ENCODE measurements around the gene CLCA1.
A peak's percentile ranks its signal among the peaks of the same experiment; 100 is the strongest.

The CLCA1 gene

GRCh38 chr1:86504895-86505563, 36.3 kb downstream of the CLCA1 start:
- DNase-seq = no peak

DNA sequence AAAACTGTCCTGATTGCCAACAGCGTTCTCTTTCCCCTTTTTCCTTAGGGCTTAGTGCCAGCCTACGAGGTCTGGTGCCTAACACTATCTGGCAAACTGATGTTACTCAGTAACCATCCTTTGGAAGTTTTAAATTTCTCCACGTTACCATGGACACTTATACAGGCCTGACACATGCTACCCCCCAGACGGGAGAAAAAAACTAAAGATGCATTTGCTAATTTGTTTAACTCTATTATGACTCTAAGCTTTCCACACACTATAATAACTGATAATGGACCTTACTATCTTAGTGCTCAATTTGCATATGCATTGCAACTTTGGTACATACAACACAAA, 36.8 kb downstream of the CLCA1 start:
- no peak for DNase-seq

GRCh38 chr1:86507935-86508582, 39.3 kb downstream of the CLCA1 start:
- DNase-seq = peak; percentile 3 to 4

DNA sequence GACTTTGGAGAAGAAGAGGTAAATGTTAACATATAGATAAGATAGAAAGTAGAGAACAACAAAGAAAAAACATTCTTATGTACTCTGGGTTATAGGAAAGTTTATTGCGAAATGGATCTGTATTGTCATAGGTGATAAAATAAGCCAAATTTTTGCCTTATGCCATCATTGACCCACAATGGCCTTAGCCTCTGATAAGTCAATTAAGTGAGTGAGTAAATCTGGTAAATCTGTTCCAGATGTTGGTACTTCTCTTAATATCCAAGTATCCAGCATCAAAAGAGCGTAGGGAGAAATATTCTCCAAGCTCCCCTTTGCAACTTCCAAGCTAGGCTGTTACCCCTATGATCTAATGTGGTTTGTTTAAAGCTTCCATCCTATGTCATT, 39.8 kb downstream of the CLCA1 start:
- no peak for DNase-seq

DNA sequence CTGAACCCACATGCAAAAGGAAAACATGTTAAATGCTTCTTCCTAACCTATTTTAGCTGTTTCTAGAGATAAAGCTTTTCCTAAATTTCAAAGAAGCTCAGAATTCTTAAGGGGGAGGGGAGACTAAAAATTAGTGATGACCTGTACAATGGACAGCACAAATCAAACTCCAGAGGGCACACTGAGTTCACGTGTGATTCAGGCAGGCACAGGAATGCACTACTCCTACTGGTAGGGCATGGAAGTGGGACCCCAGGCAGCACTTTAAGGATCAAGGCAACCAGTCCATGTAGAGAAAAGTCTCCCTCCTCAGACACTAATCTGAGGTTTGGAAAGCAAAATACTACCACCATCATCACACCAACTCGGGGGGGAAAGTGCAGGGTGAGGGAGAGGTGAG, 46.9 kb downstream of the CLCA1 start:
- DNase-seq = peak; percentile 23 to 28

DNA sequence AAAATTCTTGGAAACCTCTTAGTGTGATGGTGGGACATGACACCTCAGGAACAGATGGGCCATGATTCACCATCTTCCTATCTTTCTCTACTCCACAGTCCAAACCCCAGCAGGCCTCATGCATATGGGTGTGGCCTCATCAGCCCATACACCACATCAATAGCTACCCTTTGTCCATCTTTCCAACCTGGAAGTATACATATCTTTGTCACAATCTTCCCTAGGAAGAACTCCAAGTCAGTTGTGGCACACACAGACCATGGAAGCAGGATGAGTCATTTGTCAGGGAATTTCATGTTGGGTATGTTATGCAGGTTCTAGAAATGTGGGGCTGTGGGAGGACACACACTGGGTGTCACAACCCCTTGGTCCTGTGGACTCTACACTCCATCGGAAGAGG, 47.6 kb downstream of the CLCA1 start:
- no peak for DNase-seq

- no peak for DNase-seq
Observed at GRCh38 chr1:86517336-86517735, 48.6 kb downstream of the CLCA1 start.

DNA sequence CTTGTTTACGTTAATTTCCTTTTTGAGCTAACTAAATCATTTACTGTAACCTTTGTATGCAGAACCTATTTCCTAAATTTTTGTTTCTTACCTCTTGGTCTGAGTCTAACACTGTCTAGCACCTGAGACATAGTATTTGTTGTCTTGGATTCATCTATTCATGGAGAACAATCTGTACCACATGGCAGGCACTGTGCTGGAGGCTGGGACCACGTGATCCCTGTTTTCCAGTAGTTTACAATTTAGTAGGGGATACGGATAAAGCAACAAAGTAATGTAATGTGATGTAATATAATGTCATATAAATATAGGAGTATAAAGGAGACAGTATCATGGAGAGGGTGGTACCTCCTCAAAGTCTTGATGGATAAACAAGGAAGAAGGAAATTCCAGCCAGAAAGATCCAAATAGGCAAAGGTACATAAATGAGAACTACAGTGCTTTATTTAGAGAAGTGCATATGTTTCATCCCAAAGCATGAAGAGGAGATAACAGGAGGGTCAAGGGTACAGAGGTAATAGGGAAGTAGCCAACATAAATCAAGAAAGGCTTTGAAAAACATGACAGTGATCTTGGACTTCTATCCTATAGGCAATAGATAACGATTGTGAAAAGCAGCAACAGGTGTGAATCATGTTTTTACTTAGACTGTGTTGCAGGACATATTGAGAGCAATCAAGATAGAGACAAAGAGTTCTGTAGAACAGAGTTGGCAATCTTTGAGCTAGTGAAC, 52.2 kb downstream of the CLCA1 start:
- no peak for DNase-seq

- no peak for DNase-seq
Observed at GRCh38 chr1:86521522-86521891, 52.8 kb downstream of the CLCA1 start.

DNA sequence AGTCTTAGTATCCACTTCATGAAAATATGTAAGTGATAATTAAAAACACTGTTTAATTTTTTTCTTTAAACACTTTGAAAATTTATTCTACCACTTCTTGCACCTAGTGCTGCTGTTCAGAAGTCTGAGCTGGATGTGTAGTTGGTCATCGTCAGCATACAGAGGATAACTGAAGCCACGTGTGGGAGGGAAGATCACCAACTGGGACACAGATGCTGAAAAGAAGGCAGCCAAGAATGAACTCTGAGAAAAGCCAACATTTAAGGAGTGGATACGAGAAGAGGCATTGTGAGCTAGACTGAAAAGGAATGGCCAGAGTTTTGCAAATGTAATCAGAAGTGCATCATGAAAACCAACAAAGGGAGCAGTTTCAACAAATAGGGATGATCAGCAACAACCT, 53.5 kb downstream of the CLCA1 start:
- no peak for DNase-seq

DNA sequence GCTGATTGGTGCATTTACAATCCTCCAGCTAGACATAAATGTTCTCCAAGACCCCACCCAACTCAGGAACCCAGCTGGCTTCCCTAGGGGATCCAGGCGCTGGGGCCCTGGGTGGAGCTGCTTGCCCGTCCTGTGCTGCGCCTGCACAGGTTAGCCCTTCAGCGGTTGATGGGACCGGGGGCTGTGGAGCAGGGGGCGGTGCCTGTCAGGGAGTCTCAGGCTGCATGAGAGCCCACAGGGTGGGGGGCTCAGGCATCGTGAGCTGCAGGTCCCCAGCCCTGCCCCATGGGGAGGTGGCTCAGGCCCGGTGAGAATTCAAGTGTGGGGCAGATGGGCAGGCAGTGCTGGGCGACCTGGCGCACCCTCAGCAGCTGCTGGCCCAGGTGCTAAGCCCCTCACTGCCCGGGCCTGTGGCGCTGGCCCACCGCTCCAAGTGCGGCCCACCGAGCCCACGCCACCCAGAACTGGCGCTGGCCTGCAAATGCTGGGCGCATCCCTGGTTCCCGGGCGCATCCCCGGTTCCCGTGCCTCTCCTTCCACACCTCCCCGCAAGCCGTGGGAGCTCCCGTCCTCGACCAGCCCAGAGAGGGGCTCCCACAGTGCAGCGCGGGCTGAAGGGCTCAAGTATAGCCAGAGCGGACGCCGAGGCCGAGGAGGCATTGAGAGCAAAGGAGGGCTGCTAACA, 55.1 kb downstream of the CLCA1 start:
- no peak for DNase-seq

DNA sequence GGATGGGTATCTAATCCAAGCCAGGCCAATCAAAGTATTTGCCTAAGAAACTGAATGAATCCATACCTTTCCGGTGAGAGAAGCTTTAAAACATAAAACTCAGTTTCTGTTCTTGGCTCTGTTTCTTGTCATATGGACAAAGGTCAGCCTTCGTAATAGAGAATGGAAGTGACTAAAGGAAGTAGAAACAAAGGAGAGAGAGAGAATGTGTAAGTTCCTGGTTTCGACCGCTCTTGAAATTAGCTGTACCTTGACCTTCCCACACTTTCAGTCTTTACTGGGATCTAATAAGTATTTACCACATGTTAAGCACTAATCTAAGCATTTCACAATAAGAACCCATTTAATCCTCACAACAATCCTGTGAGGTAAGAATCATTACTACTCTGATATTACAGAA, 58.6 kb downstream of the CLCA1 start:
- no peak for DNase-seq

DNA sequence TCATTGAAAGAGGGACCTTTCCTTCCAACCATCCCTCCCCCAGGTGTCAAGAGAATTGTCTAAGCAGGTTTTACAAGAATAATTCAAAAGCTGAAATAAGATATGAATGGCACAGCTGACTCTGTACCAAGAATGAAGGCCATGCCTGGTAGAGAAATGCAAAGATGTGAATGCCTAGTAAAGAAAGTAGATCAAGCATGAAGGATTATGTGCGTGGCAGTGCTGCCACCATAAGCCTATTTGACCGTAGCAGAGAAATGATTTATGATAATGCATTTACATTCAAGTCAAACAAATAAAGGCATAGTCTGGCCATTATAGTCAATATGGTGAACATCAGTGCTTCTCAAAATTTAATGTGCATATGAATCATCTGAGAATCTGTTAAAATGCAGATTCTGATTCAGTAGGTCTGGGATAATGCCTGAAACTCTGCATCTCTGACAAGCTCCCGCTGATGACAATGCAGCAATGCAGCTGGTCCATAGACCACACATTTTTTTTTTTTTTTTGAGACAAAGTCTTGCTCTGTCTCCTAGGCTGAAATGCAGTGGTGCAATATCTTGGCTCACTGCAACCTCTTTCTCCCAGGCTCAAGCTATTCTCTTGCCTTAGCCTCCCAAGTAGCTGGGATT, 61.6 kb downstream of the CLCA1 start:
- DNase-seq = no peak

GRCh38 chr1:86537928-86538695, 69.4 kb downstream of the CLCA1 start:
- no peak for DNase-seq

DNA sequence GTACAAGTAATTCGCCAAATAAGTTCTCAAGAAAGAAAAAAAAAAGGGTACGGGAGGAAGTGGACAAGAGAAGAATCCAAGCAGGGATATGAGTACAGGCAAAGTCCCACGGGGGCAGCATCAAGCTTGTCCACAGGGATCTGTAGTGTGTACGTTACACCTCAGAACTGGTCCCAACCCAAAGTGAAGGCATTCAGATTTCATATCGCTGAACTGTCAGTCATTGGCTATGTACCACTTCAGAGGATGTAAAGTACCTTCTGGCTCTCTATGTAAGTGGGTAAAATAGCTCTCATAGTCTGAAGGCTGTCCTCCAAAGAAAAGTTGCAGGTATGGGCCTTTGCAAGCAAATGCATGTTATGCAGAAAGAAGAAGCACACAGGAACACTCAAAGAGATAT, 70.0 kb downstream of the CLCA1 start:
- DNase-seq = no peak

DNA sequence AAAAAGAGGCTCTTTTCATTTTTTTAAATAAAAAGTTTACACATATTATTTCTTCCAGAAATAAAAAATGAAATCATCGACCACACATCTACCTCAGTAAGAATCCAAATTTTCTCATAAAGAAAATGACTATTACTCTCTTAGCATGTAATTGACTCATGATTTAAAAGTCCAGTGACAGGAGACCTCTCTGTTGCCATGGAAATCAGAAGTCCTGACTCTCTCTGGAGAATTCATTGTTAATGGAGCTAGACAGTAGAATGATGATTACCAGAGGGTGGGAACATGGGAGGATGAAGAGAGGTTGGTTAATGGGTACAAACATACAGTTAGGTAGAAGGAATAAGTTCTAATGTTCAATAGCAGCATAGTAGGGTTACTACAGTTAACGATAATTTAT, 73.1 kb downstream of the CLCA1 start:
- no peak for DNase-seq

DNA sequence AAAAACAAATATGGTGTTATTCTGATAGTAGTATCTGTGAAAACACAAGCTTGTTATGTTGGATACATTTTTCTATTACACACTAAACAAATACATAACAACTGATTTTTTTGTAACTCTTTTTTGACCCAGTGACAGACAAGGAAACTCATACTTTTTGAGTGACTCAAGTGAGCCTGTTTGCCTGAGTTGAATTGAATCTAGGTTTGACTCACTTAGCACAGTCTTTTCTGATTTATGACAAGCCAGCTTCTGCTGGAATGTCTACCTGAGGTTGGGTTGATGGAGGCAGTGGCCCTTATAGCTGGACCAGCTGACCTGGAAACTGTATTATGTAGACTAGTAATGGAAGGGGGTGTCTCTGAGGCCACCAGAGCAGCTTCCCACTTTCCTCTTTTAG, 73.9 kb downstream of the CLCA1 start:
- DNase-seq = no peak

DNA sequence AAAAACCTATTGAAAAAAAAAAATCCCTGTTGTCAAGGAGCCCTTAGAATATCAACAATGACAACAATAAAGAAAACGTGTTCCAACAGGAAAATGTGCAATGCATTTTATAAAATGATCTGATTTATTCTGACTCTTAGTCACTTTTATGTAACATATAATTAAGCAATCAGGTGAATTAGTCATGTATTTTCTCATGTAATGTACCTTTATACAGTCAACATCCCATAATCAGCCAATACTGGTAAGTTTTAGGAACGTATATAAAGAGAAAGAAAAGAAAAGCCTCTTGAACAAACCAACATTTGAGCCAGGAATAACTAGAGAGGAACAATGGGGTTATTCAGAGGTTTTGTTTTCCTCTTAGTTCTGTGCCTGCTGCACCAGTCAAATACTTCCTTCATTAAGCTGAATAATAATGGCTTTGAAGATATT, 78.1 kb downstream of the CLCA1 start, which contains the start of gene CLCA4:
CLCA4 (plus strand) TSS at position 292 of the 435 bp plus-strand sequence; CDS start at position 334, 42 bp downstream.
- no peak for DNase-seq

- no peak for DNase-seq
Observed at GRCh38 chr1:86548839-86549238, 80.1 kb downstream of the CLCA1 start.
